LNCAP (cell line): ENCODE results near the gene OR2H2.

Source experiments
- CTCF ChIP-seq: fragments of 450-650 bp; IDR thresholded peaks from 2 replicates; pipeline ENCODE4 v1.5.1; 2017; ENCODE audit warnings: mild to moderate bottlenecking

The OR2H2 gene

GRCh38 chr6:29593199-29593855 is 8.4 kb downstream of the OR2H2 start:
- no peak for TF ChIP-seq CTCF

GRCh38 chr6:29596381-29596900 is 11.5 kb downstream of the OR2H2 start:
- TF ChIP-seq CTCF = no peak

- no peak for TF ChIP-seq CTCF
These were observed 12.3 kb downstream of the OR2H2 start for GRCh38 chr6:29597184-29597583.

GRCh38 chr6:29598172-29598747 is 13.3 kb downstream of the OR2H2 start:
- no peak for TF ChIP-seq CTCF

GRCh38 chr6:29602564-29603361 is 17.8 kb downstream of the OR2H2 start:
- TF ChIP-seq CTCF = no peak

- no peak for TF ChIP-seq CTCF
These were observed 18.5 kb downstream of the OR2H2 start for GRCh38 chr6:29603456-29603855.

- no peak for TF ChIP-seq CTCF
These were observed 19.0 kb downstream of the OR2H2 start for GRCh38 chr6:29603930-29604329.
